Trophoblast cell (in vitro differentiated cells and primary cell): Measurements from ENCODE around the gene KMT5B.

Source experiments
- DNase-seq, 2 donors: peaks; one replicate each; pipeline ENCODE4 v3.0.0-alpha.2; 2016
- H2AFZ ChIP-seq: 2 replicates; pipeline ENCODE4 v1.6.1; 2013; ENCODE audit warnings: low read length, moderate library complexity, mild to moderate bottlenecking; ENCODE audit not compliant: insufficient read depth, poor library complexity
- H2AK5ac ChIP-seq: 2 replicates; pipeline ENCODE4 v1.6.1; 2013; ENCODE audit warnings: mild to moderate bottlenecking, low read length
- H2BK120ac ChIP-seq: 2 replicates; pipeline ENCODE4 v1.6.1; 2013; ENCODE audit warnings: low read length, mild to moderate bottlenecking, moderate library complexity; ENCODE audit not compliant: insufficient read depth, poor library complexity
- H2BK12ac ChIP-seq: 2 replicates; pipeline ENCODE4 v1.6.1; 2013; ENCODE audit warnings: mild to moderate bottlenecking, low read length, moderate library complexity
- H2BK5ac ChIP-seq: 2 replicates; pipeline ENCODE4 v1.6.1; 2013; ENCODE audit warnings: low read length, low read depth, moderate library complexity, mild to moderate bottlenecking; ENCODE audit not compliant: poor library complexity
- H3K14ac ChIP-seq: 2 replicates; pipeline ENCODE4 v1.6.1; 2013; ENCODE audit warnings: mild to moderate bottlenecking, low read length
- H3K18ac ChIP-seq: 2 replicates; pipeline ENCODE4 v1.6.1; 2013; ENCODE audit warnings: mild to moderate bottlenecking, low read length
- H3K23ac ChIP-seq: 2 replicates; pipeline ENCODE4 v1.6.1; 2013; ENCODE audit warnings: low read length
- H3K27ac ChIP-seq: 2 replicates; pipeline ENCODE4 v1.5.1; 2013; ENCODE audit warnings: low read depth, mild to moderate bottlenecking, inconsistent platforms, low read length, moderate library complexity
- H3K27me3 ChIP-seq: 2 replicates; pipeline ENCODE4 v1.6.1; 2013; ENCODE audit warnings: inconsistent platforms, mild to moderate bottlenecking, low read length, moderate library complexity; ENCODE audit not compliant: insufficient read depth
- H3K36me3 ChIP-seq, 2 experiments: 1 replicate in 1 of 2; 2 replicates in 1 of 2; pipeline ENCODE4 v1.6.1; 2013; ENCODE audit warnings: low read length in 2 of 2, mild to moderate bottlenecking in 2 of 2, moderate library complexity in 1 of 2; ENCODE audit not compliant: insufficient read depth in 2 of 2, control insufficient read depth in 1 of 2
- H3K4ac ChIP-seq: 2 replicates; pipeline ENCODE4 v1.6.1; 2013; ENCODE audit warnings: low read depth, mild to moderate bottlenecking, low read length, moderate library complexity
- H3K4me1 ChIP-seq, 2 experiments: 1 replicate in 1 of 2; 2 replicates in 1 of 2; pipeline ENCODE4 v1.6.1; 2013; ENCODE audit warnings: low read length in 2 of 2, mild to moderate bottlenecking in 2 of 2, moderate library complexity in 1 of 2; ENCODE audit not compliant: insufficient read depth in 2 of 2, control insufficient read depth in 1 of 2
- H3K4me2 ChIP-seq: 2 replicates; pipeline ENCODE4 v1.6.1; 2013; ENCODE audit warnings: inconsistent platforms, mild to moderate bottlenecking, low read length, moderate library complexity
- H3K4me3 ChIP-seq: 2 replicates; pipeline ENCODE4 v1.5.1; 2013; ENCODE audit warnings: mild to moderate bottlenecking, low read depth, low read length, inconsistent platforms
- H3K79me1 ChIP-seq: one replicate; pipeline ENCODE4 v1.6.1; 2013; ENCODE audit warnings: low read length
- H3K79me2 ChIP-seq: 2 replicates; pipeline ENCODE4 v1.6.1; 2013; ENCODE audit warnings: low read length, mild to moderate bottlenecking; ENCODE audit not compliant: control insufficient read depth, insufficient read depth, poor library complexity
- H3K9ac ChIP-seq: 2 replicates; pipeline ENCODE4 v1.6.1; 2013; ENCODE audit warnings: mild to moderate bottlenecking, low read length
- H3K9me3 ChIP-seq: 2 replicates; pipeline ENCODE4 v1.6.1; 2013; ENCODE audit warnings: low read depth, mild to moderate bottlenecking, control low read depth, inconsistent platforms, low read length; ENCODE audit not compliant: insufficient read depth
- H4K12ac ChIP-seq: 2 replicates; pipeline ENCODE4 v1.6.1; 2013; ENCODE audit warnings: low read depth, mild to moderate bottlenecking, low read length, moderate library complexity
- H4K8ac ChIP-seq: 2 replicates; pipeline ENCODE4 v1.6.1; 2013; ENCODE audit warnings: low read depth, mild to moderate bottlenecking, low read length, moderate library complexity
- H4K91ac ChIP-seq: one replicate; pipeline ENCODE4 v1.6.1; 2013; ENCODE audit warnings: low read depth, mild to moderate bottlenecking, low read length, moderate library complexity
- WGBS: extraction: QIAGEN DNeasy Blood & Tissue Kit; methylation state at CpG from one replicate; pipeline ENCODE4 v1.1.7; 2013; ENCODE audit warnings: missing lambda C conversion rate; ENCODE audit not compliant: insufficient read length, insufficient coverage; ENCODE audit errors: extremely low coverage; 5-methylcytosine and 5-hydroxymethylcytosine counted together

KMT5B gene

GRCh38 chr11:68160100-68160695, 52.9 kb downstream of the KMT5B start:
- DNase-seq, result no peak
- Histone ChIP-seq H2AFZ (no peak overlapping the region), H3K9ac (no peak overlapping the region), H3K27me3 (no peaks in the 10 kb centered on the region), H4K12ac (no peak overlapping the region), H3K27ac (no peak overlapping the region), H4K8ac (no peak overlapping the region), H2BK5ac (no peak overlapping the region), H2BK120ac (no peak overlapping the region), H3K18ac (no peak overlapping the region), H2BK12ac (no peak overlapping the region), H3K14ac (no peak overlapping the region), H3K4me2 (no peak overlapping the region), H3K4me1 (no peaks in the 10 kb centered on the region), H3K79me1 (no peaks in the 10 kb centered on the region), H4K91ac (no peak overlapping the region), H3K4ac (no peak overlapping the region), H3K4me3 (no peak overlapping the region), H3K9me3 (no peaks in the 10 kb centered on the region), H3K23ac (no peak overlapping the region), H3K36me3 (peaks cover 7 to 31% of the 10 kb centered on the region in 2 experiments), H2AK5ac (no peak overlapping the region), H3K79me2 (no peaks in the 10 kb centered on the region)
- no CpG with 5 or more reads among the region's 7 CpGs for WGBS

GRCh38 chr11:68159665-68160064, 53.4 kb downstream of the KMT5B start:
- Histone ChIP-seq H3K4ac (no peak overlapping the region), H3K4me3 (no peak overlapping the region), H4K8ac (no peak overlapping the region), H3K79me2 (no peaks in the 10 kb centered on the region), H4K12ac (no peak overlapping the region), H2AK5ac (no peak overlapping the region), H3K23ac (no peak overlapping the region), H2BK5ac (no peak overlapping the region), H3K27ac (no peak overlapping the region), H3K4me1 (no peaks in the 10 kb centered on the region), H3K4me2 (no peak overlapping the region), H3K14ac (no peak overlapping the region), H4K91ac (no peak overlapping the region), H3K9me3 (no peaks in the 10 kb centered on the region), H2AFZ (no peak overlapping the region), H3K27me3 (no peaks in the 10 kb centered on the region), H3K9ac (no peak overlapping the region), H2BK120ac (no peak overlapping the region), H3K79me1 (no peaks in the 10 kb centered on the region), H3K36me3 (peaks cover 7 to 31% of the 10 kb centered on the region in 2 experiments), H2BK12ac (no peak overlapping the region), H3K18ac (no peak overlapping the region)
- no CpG with 5 or more reads among the region's 6 CpGs for WGBS
- no peak for DNase-seq

- no peak overlapping the region for H3K9ac ChIP-seq
- H4K12ac ChIP-seq, result no peak overlapping the region
- no peaks in the 10 kb centered on the region for H3K79me2 ChIP-seq
- H3K23ac ChIP-seq, result no peak overlapping the region
- H2AK5ac ChIP-seq, result no peak overlapping the region
- no peak for DNase-seq
- H2AFZ ChIP-seq, result no peak overlapping the region
- H3K4ac ChIP-seq, result no peak overlapping the region
- no CpG with 5 or more reads among the region's 9 CpGs for WGBS
- H3K14ac ChIP-seq, result no peak overlapping the region
- H3K36me3 ChIP-seq, result peaks cover 7 to 26% of the 10 kb centered on the region in 2 experiments
- no peaks in the 10 kb centered on the region for H3K9me3 ChIP-seq
- no peak overlapping the region for H4K8ac ChIP-seq
- no peak overlapping the region for H3K18ac ChIP-seq
- no peak overlapping the region for H3K4me3 ChIP-seq
- H2BK120ac ChIP-seq, result no peak overlapping the region
- H2BK12ac ChIP-seq, result no peak overlapping the region
- H3K27me3 ChIP-seq, result no peaks in the 10 kb centered on the region
- no peak overlapping the region for H4K91ac ChIP-seq
- no peaks in the 10 kb centered on the region for H3K4me1 ChIP-seq
- H2BK5ac ChIP-seq, result no peak overlapping the region
- no peak overlapping the region for H3K4me2 ChIP-seq
- H3K79me1 ChIP-seq, result no peaks in the 10 kb centered on the region
- no peak overlapping the region for H3K27ac ChIP-seq
These were observed 53.9 kb downstream of the KMT5B start for GRCh38 chr11:68159161-68159560.

- Histone ChIP-seq H2AFZ (no peak overlapping the region), H3K4me1 (no peaks in the 10 kb centered on the region), H3K14ac (no peak overlapping the region), H3K9me3 (peaks cover 2% of the 10 kb centered on the region), H3K79me2 (no peaks in the 10 kb centered on the region), H3K4me3 (no peak overlapping the region), H3K23ac (no peak overlapping the region), H3K4ac (no peak overlapping the region), H3K4me2 (no peak overlapping the region), H4K91ac (no peak overlapping the region), H2AK5ac (no peak overlapping the region), H3K79me1 (no peaks in the 10 kb centered on the region), H4K8ac (no peak overlapping the region), H2BK5ac (no peak overlapping the region), H4K12ac (no peak overlapping the region), H2BK12ac (no peak overlapping the region), H3K27ac (no peak overlapping the region), H3K18ac (no peak overlapping the region), H3K9ac (no peak overlapping the region), H2BK120ac (no peak overlapping the region), H3K36me3 (peaks cover 7 to 22% of the 10 kb centered on the region in 2 experiments), H3K27me3 (no peaks in the 10 kb centered on the region)
- no CpG with 5 or more reads among the region's 14 CpGs for WGBS
- no peak for DNase-seq
These were observed 54.5 kb downstream of the KMT5B start for GRCh38 chr11:68158580-68158979.
